Measurements from ENCODE around the gene CNGA1.
A peak's percentile ranks its signal among the peaks of the same experiment; 100 is the strongest.

CNGA1 gene

GRCh38 chr4:47914926-47915237 is 101.6 kb downstream of the CNGA1 start (continued):
- no peak for TF ChIP-seq SALL2 (tag by site-specific recombination; IDR thresholded peaks at IDR 0.05; ENCODE audit: borderline replicate concordance)
- TF ChIP-seq ZFP69B (tag by site-specific recombination; IDR thresholded peaks at IDR 0.05) = no peak

DNA sequence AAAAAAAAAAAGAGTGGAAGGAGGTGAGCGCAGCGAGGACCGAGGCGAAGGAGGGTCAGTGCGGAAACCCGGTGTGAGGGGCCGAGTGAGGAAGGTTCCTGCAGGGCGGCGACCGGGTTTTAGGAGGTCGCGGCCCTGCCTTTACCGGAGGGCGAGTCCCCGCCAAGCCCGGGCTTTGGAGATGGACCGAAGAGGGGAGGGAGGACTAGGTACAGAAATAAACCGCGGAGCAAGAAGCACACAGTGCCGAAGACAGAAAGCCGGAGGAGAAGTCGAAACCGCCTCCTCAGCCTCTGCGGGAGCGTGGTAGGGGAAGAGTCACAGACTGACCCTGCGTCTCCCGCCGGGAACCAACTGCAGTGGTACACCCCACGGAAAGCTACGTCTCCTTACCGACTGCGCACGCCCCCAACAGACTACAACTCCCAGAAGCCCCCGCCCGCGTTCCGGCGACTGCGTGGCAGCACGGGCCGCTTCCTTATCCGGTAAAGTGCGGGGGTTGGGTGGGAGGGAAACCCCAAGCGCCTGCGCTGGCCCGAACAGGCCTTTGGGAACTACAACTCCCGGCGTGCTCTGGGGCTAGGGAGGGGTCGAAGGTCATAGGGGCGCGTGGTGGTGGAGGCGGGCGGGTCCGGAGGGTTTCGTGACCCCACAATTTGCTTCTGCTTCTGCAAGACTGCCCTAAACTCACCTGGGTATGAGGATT is 102.1 kb downstream of the CNGA1 start, which contains the start of gene NFXL1:
TSS of gene NFXL1 (minus strand) at position 364 of the 706 bp plus-strand sequence. CDS start 380 bp downstream, outside the sequence.
- ChIA-PET POLR2A (interaction anchor here (0.6 to 1.0 kb wide), 6 partner anchors 9 to 267 kb away, joined by 3 to 5 read pairs (median 3); no protein-coding TSS in a partner anchor), CTCF (no interaction called here)
- Histone ChIP-seq H3K4me1 (ENCODE audit: control insufficient read depth, insufficient read depth, low read length) (no peaks in the 10 kb centered on the region), H3K27ac (ENCODE audit: extremely low read depth, low read depth, low read length) (peak within 1 kb of the TSS; percentile 68), H3K36me3 (ENCODE audit: control insufficient read depth in 2 of 2, insufficient read depth in 1 of 2, low read length in 2 of 2) (peaks cover 3 to 18% of the 10 kb centered on the region in 2 experiments), H3K9me3 (ENCODE audit: control insufficient read depth, insufficient read depth, low read depth, low read length) (no peaks in the 10 kb centered on the region), H3K4me3 (ENCODE audit: low read depth, low read length) (peak within 1 kb of the TSS; percentile 79)
- no peak for TF ChIP-seq IKZF3 (tag by site-specific recombination; IDR thresholded peaks at IDR 0.05)
- TF ChIP-seq ZNF2 (tag by site-specific recombination; IDR thresholded peaks at IDR 0.05) = peak; percentile 15; the same call in 1 of the 2 replicates
- 0 out of 2 replicates have a peak, but pooled peaks have one; percentile 31 for TF ChIP-seq GLI4 (tag by site-specific recombination; IDR thresholded peaks at IDR 0.05)
- 0 out of 2 replicates have a peak, but pooled peaks have one; percentile 36 for TF ChIP-seq ZFP37 (tag by site-specific recombination; IDR thresholded peaks at IDR 0.05)
- no peak for TF ChIP-seq ZNF670 (tag by site-specific recombination; IDR thresholded peaks at IDR 0.05; ENCODE audit: low read depth)
- no peak for TF ChIP-seq ZNF626 (tag by site-specific recombination; IDR thresholded peaks at IDR 0.05)
- no peak for TF ChIP-seq ZNF132 (tag by site-specific recombination; IDR thresholded peaks at IDR 0.05; ENCODE audit: borderline replicate concordance)
- TF ChIP-seq, protein P1, sequence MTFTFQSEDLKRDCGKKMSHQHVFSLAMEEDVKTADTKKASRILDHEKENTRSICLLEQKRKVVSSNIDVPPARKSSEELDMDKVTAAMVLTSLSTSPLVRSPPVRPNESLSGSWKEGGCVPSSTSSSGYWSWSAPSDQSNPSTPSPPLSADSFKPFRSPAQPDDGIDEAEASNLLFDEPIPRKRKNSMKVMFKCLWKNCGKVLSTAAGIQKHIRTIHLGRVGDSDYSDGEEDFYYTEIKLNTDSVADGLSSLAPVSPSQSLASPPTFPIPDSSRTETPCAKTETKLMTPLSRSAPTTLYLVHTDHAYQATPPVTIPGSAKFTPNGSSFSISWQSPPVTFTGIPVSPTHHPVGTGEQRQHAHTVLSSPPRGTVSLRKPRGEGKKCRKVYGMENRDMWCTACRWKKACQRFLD (tag by site-specific recombination; IDR thresholded peaks at IDR 0.05) = no peak
- no peak for TF ChIP-seq ZNF394 (tag by site-specific recombination; IDR thresholded peaks at IDR 0.05; ENCODE audit: borderline replicate concordance)
- TF ChIP-seq ZNF366 (tag by site-specific recombination; conservative IDR thresholded peaks at IDR 0.05) = peak; percentile 64; the same call in 1 of the 2 replicates
- peak; percentile 74 for TF ChIP-seq ZBTB48 (tag by site-specific recombination; IDR thresholded peaks at IDR 0.05)
- TF ChIP-seq ZNF792 (tag by site-specific recombination; IDR thresholded peaks at IDR 0.05) = no peak
- peak; percentile 47; the same call in 1 of the 2 replicates for TF ChIP-seq BCL11A (tag by site-specific recombination; IDR thresholded peaks at IDR 0.05; ENCODE audit: low read depth)
- peak; percentile 96 for TF ChIP-seq ZNF335 (tag by site-specific recombination; conservative IDR thresholded peaks at IDR 0.05)
- no peak for TF ChIP-seq ZNF530 (tag by site-specific recombination; IDR thresholded peaks at IDR 0.05; ENCODE audit: low read depth)
- TF ChIP-seq, protein P2, sequence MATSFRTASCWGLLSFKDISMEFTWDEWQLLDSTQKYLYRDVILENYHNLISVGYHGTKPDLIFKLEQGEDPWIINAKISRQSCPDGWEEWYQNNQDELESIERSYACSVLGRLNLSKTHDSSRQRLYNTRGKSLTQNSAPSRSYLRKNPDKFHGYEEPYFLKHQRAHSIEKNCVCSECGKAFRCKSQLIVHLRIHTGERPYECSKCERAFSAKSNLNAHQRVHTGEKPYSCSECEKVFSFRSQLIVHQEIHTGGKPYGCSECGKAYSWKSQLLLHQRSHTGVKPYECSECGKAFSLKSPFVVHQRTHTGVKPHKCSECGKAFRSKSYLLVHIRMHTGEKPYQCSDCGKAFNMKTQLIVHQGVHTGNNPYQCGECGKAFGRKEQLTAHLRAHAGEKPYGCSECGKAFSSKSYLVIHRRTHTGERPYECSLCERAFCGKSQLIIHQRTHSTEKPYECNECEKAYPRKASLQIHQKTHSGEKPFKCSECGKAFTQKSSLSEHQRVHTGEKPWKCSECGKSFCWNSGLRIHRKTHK (tag by site-specific recombination; IDR thresholded peaks at IDR 0.05) = no peak
- TF ChIP-seq PRDM4 (tag by site-specific recombination; IDR thresholded peaks at IDR 0.05) = peak; percentile 75
- no peak for TF ChIP-seq ZNF664 (tag by site-specific recombination; IDR thresholded peaks at IDR 0.05)
- TF ChIP-seq SP2 (tag by site-specific recombination; IDR thresholded peaks at IDR 0.05) = peak; percentile 51
- TF ChIP-seq ZNF549 (tag by site-specific recombination; IDR thresholded peaks at IDR 0.05) = no peak
- 0 out of 2 replicates have a peak, but pooled peaks have one; percentile 20 for TF ChIP-seq ZBTB8A (tag by site-specific recombination; IDR thresholded peaks at IDR 0.05)
- TF ChIP-seq ZNF24 (tag by site-specific recombination; IDR thresholded peaks at IDR 0.05) = 0 out of 2 replicates have a peak, but pooled peaks have one; percentile 31
- peak; percentile 30; the same call in 1 of the 2 replicates for TF ChIP-seq ZNF341 (tag by site-specific recombination; IDR thresholded peaks at IDR 0.05; ENCODE audit: low read depth)
- TF ChIP-seq KLF1 (tag by site-specific recombination; IDR thresholded peaks at IDR 0.05) = 0 out of 2 replicates have a peak, but pooled peaks have one; percentile 29
- TF ChIP-seq KLF7 (tag by site-specific recombination; IDR thresholded peaks at IDR 0.05; ENCODE audit: borderline replicate concordance) = no peak; the same call in 1 of the 2 replicates
- TF ChIP-seq ZEB2 (tag by site-specific recombination; IDR thresholded peaks at IDR 0.05) = peak; percentile 90; the same call in 1 of the 2 replicates
- no peak for TF ChIP-seq ZNF830 (tag by site-specific recombination; IDR thresholded peaks at IDR 0.05; ENCODE audit: low read depth)
- TF ChIP-seq EGR2 (tag by site-specific recombination; IDR thresholded peaks at IDR 0.05; ENCODE audit: low read depth) = peak; percentile 26; the same call in 1 of the 2 replicates
- TF ChIP-seq, protein P3, sequence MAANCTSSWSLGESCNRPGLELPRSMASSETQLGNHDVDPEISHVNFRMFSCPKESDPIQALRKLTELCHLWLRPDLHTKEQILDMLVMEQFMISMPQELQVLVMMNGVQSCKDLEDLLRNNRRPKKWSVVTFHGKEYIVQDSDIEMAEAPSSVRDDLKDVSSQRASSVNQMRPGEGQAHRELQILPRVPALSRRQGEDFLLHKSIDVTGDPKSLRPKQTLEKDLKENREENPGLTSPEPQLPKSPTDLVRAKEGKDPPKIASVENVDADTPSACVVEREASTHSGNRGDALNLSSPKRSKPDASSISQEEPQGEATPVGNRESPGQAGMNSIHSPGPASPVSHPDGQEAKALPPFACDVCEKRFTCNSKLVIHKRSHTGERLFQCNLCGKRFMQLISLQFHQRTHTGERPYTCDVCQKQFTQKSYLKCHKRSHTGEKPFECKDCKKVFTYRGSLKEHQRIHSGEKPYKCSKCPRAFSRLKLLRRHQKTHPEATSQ (tag by site-specific recombination; IDR thresholded peaks at IDR 0.05) = peak; percentile 62

Measured in HEK293 (cell line).